WERI-Rb-1 (cell line): Measurements from ENCODE around the gene ASCL4.

Experiments used
- DNase-seq: peaks from one replicate; pipeline ENCODE4 v3.0.0-alpha.2; 2020
- H3K27ac ChIP-seq: fragments of 250-450 bp; sonication (Bioruptor Pico); 2 replicates; pipeline ENCODE4 v1.5.1; 2020; ENCODE audit warnings: mild to moderate bottlenecking, moderate library complexity
- H3K27me3 ChIP-seq: fragments of 250-450 bp; sonication (Bioruptor Pico); 2 replicates; pipeline ENCODE4 v1.5.1; 2021; ENCODE audit warnings: mild to moderate bottlenecking, low read depth, moderate library complexity; ENCODE audit not compliant: insufficient read depth, severe bottlenecking
- H3K36me3 ChIP-seq: fragments of 250-450 bp; sonication (Bioruptor Pico); 2 replicates; pipeline ENCODE4 v1.5.1; 2020; ENCODE audit warnings: mild to moderate bottlenecking, moderate library complexity
- H3K4me3 ChIP-seq: 2 replicates; pipeline ENCODE4 v1.5.1; 2011; ENCODE audit warnings: low read depth, mild to moderate bottlenecking, control low read depth, low read length
- H3K9me3 ChIP-seq: fragments of 250-450 bp; sonication (Bioruptor Pico); 2 replicates; pipeline ENCODE4 v1.5.1; 2021; ENCODE audit warnings: mild to moderate bottlenecking, moderate library complexity; ENCODE audit not compliant: severe bottlenecking
- TF ChIP-seq, protein P1 (sequence below): IDR thresholded peaks from 2 replicates; pipeline ENCODE4 v1.5.1; 2011; ENCODE audit warnings: low read depth, mild to moderate bottlenecking, control low read depth, inconsistent platforms, low read length

ASCL4 gene

GRCh38 chr12:107779077-107779831 lies 4.8 kb downstream of the ASCL4 start:
- Histone ChIP-seq H3K9me3 (no peaks in the 10 kb centered on the region), H3K27me3 (peaks cover 53% of the 10 kb centered on the region), H3K36me3 (no peaks in the 10 kb centered on the region), H3K4me3 (no peak overlapping the region), H3K27ac (no peak overlapping the region)
- DNase-seq, result no peak
- TF ChIP-seq, protein P1, sequence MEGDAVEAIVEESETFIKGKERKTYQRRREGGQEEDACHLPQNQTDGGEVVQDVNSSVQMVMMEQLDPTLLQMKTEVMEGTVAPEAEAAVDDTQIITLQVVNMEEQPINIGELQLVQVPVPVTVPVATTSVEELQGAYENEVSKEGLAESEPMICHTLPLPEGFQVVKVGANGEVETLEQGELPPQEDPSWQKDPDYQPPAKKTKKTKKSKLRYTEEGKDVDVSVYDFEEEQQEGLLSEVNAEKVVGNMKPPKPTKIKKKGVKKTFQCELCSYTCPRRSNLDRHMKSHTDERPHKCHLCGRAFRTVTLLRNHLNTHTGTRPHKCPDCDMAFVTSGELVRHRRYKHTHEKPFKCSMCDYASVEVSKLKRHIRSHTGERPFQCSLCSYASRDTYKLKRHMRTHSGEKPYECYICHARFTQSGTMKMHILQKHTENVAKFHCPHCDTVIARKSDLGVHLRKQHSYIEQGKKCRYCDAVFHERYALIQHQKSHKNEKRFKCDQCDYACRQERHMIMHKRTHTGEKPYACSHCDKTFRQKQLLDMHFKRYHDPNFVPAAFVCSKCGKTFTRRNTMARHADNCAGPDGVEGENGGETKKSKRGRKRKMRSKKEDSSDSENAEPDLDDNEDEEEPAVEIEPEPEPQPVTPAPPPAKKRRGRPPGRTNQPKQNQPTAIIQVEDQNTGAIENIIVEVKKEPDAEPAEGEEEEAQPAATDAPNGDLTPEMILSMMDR, result no peak

- Histone ChIP-seq H3K36me3 (no peaks in the 10 kb centered on the region), H3K4me3 (no peak overlapping the region), H3K27ac (no peak overlapping the region), H3K27me3 (peaks cover 42% of the 10 kb centered on the region), H3K9me3 (no peaks in the 10 kb centered on the region)
- TF ChIP-seq, protein P1, result no peak
- DNase-seq, result no peak
Observed at GRCh38 chr12:107780298-107780697, 5.8 kb downstream of the ASCL4 start.

DNA sequence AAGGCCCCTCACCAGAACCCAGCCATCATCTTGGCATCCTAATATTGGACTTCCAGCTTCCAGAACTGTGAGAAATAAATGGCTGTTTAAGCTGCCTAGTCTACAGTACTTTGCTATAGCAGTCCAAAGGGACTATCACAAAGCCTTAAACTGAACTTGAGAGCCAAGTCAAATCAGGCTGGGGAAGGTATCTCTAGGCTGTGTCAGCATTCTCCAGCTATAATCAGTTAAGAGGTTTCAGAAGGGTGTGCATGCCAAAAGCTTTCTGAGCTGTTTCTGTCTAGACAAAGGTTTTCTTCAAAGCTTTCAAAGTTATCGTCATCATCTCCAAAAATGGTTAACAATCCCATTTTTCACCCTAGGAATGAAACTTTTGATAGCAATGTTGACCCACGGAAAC lies 7.6 kb downstream of the ASCL4 start:
- Histone ChIP-seq H3K9me3 (no peaks in the 10 kb centered on the region), H3K36me3 (no peaks in the 10 kb centered on the region), H3K4me3 (no peak overlapping the region), H3K27ac (no peak overlapping the region), H3K27me3 (peaks cover 24% of the 10 kb centered on the region)
- TF ChIP-seq, protein P1, result no peak
- no peak for DNase-seq

DNA sequence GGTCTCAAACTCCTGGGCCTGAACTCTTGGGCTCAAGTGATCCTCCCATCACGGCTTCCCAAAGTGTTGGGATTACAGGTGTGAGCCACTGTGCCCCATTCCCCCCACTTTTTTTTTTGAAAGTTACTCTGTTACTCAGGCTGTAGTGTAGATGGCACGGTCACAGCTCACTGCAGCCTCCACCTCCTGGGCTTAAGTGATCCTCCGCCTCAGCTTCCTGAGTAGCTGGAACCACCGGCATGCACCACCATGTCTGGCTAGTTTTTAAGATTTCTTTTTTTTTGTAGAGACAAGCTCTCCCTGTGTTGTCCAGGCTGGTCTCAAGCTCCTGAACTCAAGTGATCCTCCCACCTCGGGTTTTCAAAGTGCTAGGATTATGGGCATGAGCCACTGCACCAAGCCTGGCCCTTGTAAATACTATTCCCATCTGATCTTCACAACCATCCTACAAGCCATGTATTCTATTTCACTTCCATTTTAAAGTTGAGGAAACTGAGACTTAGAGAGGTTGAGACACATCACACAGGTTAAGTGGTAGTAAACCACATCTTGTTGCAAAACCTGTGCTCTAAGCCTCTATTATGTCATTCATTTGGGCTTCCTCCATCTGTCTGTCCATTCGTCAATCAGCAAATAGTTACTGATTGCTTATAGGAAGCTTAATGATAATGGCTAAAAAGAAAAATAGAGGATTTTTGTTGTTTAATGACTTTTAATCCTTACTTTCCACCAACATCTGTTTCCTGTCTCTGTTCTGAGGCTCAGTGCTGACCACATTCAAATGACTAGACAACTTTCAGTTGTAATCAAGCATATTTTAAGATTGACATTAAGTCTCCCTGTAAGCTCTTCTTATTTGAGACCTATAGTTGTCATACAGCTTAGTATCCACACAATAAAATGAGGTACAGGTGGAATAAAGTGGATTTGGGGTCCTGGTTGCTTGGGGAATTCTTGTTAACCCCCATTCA lies 9.2 kb downstream of the ASCL4 start:
- no peak overlapping the region for H3K27ac ChIP-seq

DNA sequence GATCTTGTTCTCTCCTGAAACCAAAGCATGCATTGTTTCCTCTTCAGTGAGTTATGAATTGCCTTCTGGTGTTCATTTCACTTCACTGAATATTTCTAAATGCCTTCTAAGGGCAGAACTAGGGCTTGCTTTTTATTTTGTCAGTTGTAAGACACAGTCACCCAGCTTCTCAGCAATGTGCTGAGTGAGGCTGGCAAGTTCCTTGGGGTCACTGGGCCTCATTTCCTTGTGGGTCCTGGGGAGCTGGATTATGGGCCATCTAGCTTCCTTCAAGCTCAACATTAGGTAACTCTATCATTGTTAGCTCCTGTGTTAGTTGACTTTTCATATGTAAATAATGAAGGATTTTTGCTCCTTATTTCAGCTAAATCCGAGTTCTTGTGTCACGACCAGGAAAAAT lies 13.8 kb downstream of the ASCL4 start:
- H3K4me3 ChIP-seq, result no peak overlapping the region
- TF ChIP-seq, protein P1, result no peak
- no peak overlapping the region for H3K27ac ChIP-seq
- H3K9me3 ChIP-seq, result peaks cover 11% of the 10 kb centered on the region
- DNase-seq, result no peak
- no peaks in the 10 kb centered on the region for H3K36me3 ChIP-seq
- peaks cover 13% of the 10 kb centered on the region for H3K27me3 ChIP-seq

More for the DNA sequence above, 9.2 kb downstream of the ASCL4 start:
- H3K27me3 ChIP-seq, result peaks cover 23% of the 10 kb centered on the region
- no peak overlapping the region for H3K4me3 ChIP-seq
- H3K9me3 ChIP-seq, result no peaks in the 10 kb centered on the region
- no peak for DNase-seq
- H3K36me3 ChIP-seq, result no peaks in the 10 kb centered on the region
- TF ChIP-seq, protein P1, result no peak
